ENCODE measurements around the gene TXNDC11.

DNA sequence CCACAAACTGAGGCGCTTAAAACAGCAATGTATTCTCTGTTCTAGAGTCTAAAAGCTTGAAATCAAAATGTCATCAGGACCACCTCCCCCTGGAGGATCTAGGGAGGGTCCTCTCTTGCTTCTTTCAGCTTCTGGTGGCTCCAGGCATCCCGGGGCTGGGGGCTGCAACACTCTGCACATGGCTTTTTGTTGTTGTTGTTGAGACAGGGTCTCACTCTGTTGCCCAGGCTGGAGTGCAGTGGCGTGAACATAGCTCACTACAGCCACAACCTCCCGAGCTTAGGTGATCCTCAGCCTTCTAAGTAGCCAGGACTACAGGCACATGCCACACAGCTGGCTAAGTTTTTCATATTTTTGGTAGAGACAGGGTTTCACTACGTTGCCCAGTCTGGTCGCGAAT is 111.4 kb downstream of the TXNDC11 start:
- TF ChIP-seq CTCF (IDR thresholded peaks at IDR 0.05) (no peak), EP300 (IDR thresholded peaks at IDR 0.05) (no peak)

All from upper lobe of left lung (tissue), 4 donors.